ENCODE measurements around the gene DCBLD1. TPM values are rescaled to one million over a fixed set of nuclear protein-coding genes. Genes with fewer than 3 reads are reported as not detected.

The DCBLD1 gene
- total and polyA plus RNA-seq, 7 donors: 2.3 to 16.3 (median 6.8) TPM

GRCh38 chr6:117548797-117549301, 66.4 kb downstream of the DCBLD1 start:
- Histone ChIP-seq H3K4me1 (peaks cover 0 to 17% (median 9%) of the 10 kb centered on the region in 4 donors), H3K36me3 (no peaks in the 10 kb centered on the region), H3K27ac (no peak overlapping the region), H3K27me3 (no peaks in the 10 kb centered on the region), H3K4me3 (peak overlapping the region in 1 of 4 donors; percentile 46), H3K9me3 (no peaks in the 10 kb centered on the region)
- intact Hi-C loops (cut with DNase I): loop anchor here (5.0 kb wide), 1 partner anchor 67 kb away; the partner anchor contains the start of gene DCBLD1
- 72 to 89% methylated on average over 8 of the region's 8 CpGs for WGBS, 2 donors
- DNase-seq: no peak
- TF ChIP-seq EP300 (IDR thresholded peaks at IDR 0.05): no peak
- TF ChIP-seq POLR2AphosphoS5 (IDR thresholded peaks at IDR 0.05): no peak
- no peak for TF ChIP-seq POLR2A (IDR thresholded peaks at IDR 0.05)
- no peak for TF ChIP-seq CTCF (IDR thresholded peaks at IDR 0.05)

- 80 to 86% methylated on average over 4 of the region's 4 CpGs for WGBS, 2 donors
- H3K27ac ChIP-seq: no peak overlapping the region
- intact Hi-C loops (cut with DNase I): loop anchor here (5.0 kb wide), 1 partner anchor 67 kb away; the partner anchor contains the start of gene DCBLD1
These were observed 67.1 kb downstream of the DCBLD1 start for GRCh38 chr6:117549611-117550010.

GRCh38 chr6:117550078-117550600, 67.7 kb downstream of the DCBLD1 start:
- H3K36me3 ChIP-seq: no peaks in the 10 kb centered on the region
- no peak overlapping the region for H3K4me3 ChIP-seq
- 92 to 96% methylated on average over 3 of the region's 3 CpGs for WGBS, 2 donors
- H3K27ac ChIP-seq: no peak overlapping the region
- H3K4me1 ChIP-seq: peaks cover 0 to 17% (median 9%) of the 10 kb centered on the region in 4 donors
- TF ChIP-seq POLR2A (IDR thresholded peaks at IDR 0.05): no peak
- no peak for TF ChIP-seq POLR2AphosphoS5 (IDR thresholded peaks at IDR 0.05)
- no peak for TF ChIP-seq EP300 (IDR thresholded peaks at IDR 0.05)
- TF ChIP-seq CTCF (IDR thresholded peaks at IDR 0.05): no peak
- no peaks in the 10 kb centered on the region for H3K27me3 ChIP-seq
- DNase-seq: no peak
- H3K9me3 ChIP-seq: no peaks in the 10 kb centered on the region
- intact Hi-C loops (cut with DNase I): no loop called here

More at GRCh38 chr6:117549611-117550010, 67.1 kb downstream of the DCBLD1 start:
- Histone ChIP-seq H3K27me3 (no peaks in the 10 kb centered on the region), H3K4me3 (no peak overlapping the region), H3K36me3 (no peaks in the 10 kb centered on the region), H3K4me1 (peaks cover 0 to 17% (median 9%) of the 10 kb centered on the region in 4 donors), H3K9me3 (no peaks in the 10 kb centered on the region)
- no peak for DNase-seq
- no peak for TF ChIP-seq EP300 (IDR thresholded peaks at IDR 0.05)
- no peak for TF ChIP-seq POLR2AphosphoS5 (IDR thresholded peaks at IDR 0.05)
- no peak for TF ChIP-seq CTCF (IDR thresholded peaks at IDR 0.05)
- no peak for TF ChIP-seq POLR2A (IDR thresholded peaks at IDR 0.05)

GRCh38 chr6:117550618-117551242, 68.3 kb downstream of the DCBLD1 start:
- 74 to 78% methylated on average over 2 of the region's 2 CpGs for WGBS, 2 donors
- Histone ChIP-seq H3K4me3 (no peak overlapping the region), H3K27me3 (no peaks in the 10 kb centered on the region), H3K4me1 (peaks cover 0 to 17% (median 9%) of the 10 kb centered on the region in 4 donors), H3K9me3 (no peaks in the 10 kb centered on the region), H3K27ac (no peak overlapping the region), H3K36me3 (no peaks in the 10 kb centered on the region)
- TF ChIP-seq POLR2AphosphoS5 (IDR thresholded peaks at IDR 0.05): no peak
- no peak for TF ChIP-seq CTCF (IDR thresholded peaks at IDR 0.05)
- TF ChIP-seq POLR2A (IDR thresholded peaks at IDR 0.05): no peak
- TF ChIP-seq EP300 (IDR thresholded peaks at IDR 0.05): no peak
- DNase-seq: no peak
- intact Hi-C loops (cut with DNase I): no loop called here
